Astrocyte (in vitro differentiated cells and primary cell): ENCODE data around the gene PEX10.

Experiments used
- CTCF ChIP-seq: IDR thresholded peaks from 2 replicates; pipeline ENCODE4 v1.5.1; 2011; ENCODE audit warnings: low read depth, mild to moderate bottlenecking, inconsistent platforms, low read length, moderate library complexity; ENCODE audit not compliant: insufficient read depth
- EZH2 ChIP-seq: IDR thresholded peaks from 2 replicates; pipeline ENCODE4 v1.6.1; 2012; ENCODE audit warnings: mild to moderate bottlenecking, low read length, inconsistent platforms; ENCODE audit not compliant: insufficient read depth

- no peak for TF ChIP-seq CTCF
- TF ChIP-seq EZH2 = no peak
These were observed 34.5 kb upstream of the PEX10 start for GRCh38 chr1:2446861-2447260.
